HG03521 (cell line): ENCODE data around the gene STYXL1.
A peak's percentile ranks its signal among the peaks of the same experiment; 100 is the strongest.

ENCODE experiments used
- ATAC-seq: cut with Tn5 transposase; IDR thresholded peaks from one replicate; pipeline ENCODE4 v1.9.1; 2021; ENCODE audit warnings: mild to moderate bottlenecking, moderate library complexity; ENCODE audit not compliant: unreplicated experiment

STYXL1 gene

GRCh38 chr7:75994388-75995051 lies 53.3 kb downstream of the STYXL1 start, which contains the start of gene TMEM120A:
TSS of gene TMEM120A (minus strand) at chr7:75994595. CDS start at chr7:75994570, 25 bp downstream.
- ATAC-seq, result peak; percentile 95

- ATAC-seq, result peak; percentile 4
Observed at GRCh38 chr7:75993689-75994387, 54.0 kb downstream of the STYXL1 start.

GRCh38 chr7:75992083-75992755 lies 55.6 kb downstream of the STYXL1 start:
- ATAC-seq, result no peak

GRCh38 chr7:75991531-75992082 lies 56.2 kb downstream of the STYXL1 start:
- no peak for ATAC-seq

- no peak for ATAC-seq
Observed at GRCh38 chr7:75989500-75990388, 58.1 kb downstream of the STYXL1 start.

GRCh38 chr7:75988568-75989499 lies 59.0 kb downstream of the STYXL1 start:
- ATAC-seq, result no peak

- ATAC-seq, result no peak
Observed at GRCh38 chr7:75987805-75988567, 59.8 kb downstream of the STYXL1 start.

- ATAC-seq, result no peak
Observed at GRCh38 chr7:75987026-75987804, 60.6 kb downstream of the STYXL1 start.

GRCh38 chr7:75986147-75986781 lies 61.5 kb downstream of the STYXL1 start:
- ATAC-seq, result no peak

- ATAC-seq, result no peak
Observed at GRCh38 chr7:75985518-75986146, 62.2 kb downstream of the STYXL1 start.

GRCh38 chr7:75985009-75985517 lies 62.7 kb downstream of the STYXL1 start:
- no peak for ATAC-seq

- ATAC-seq, result no peak
Observed at GRCh38 chr7:75984130-75985008, 63.4 kb downstream of the STYXL1 start.

- ATAC-seq, result no peak
Observed at GRCh38 chr7:75983471-75984129, 64.2 kb downstream of the STYXL1 start.

- ATAC-seq, result no peak
Observed at GRCh38 chr7:75982306-75983064, 65.3 kb downstream of the STYXL1 start.
